Measurements from ENCODE around the gene LAMA2. TPM values are rescaled to one million over a fixed set of nuclear protein-coding genes. Genes with fewer than 3 reads are reported as not detected.

LAMA2 gene
- total RNA-seq, 4 donors from 2014 or later, result 97.3 to 509 (median 200) TPM

GRCh38 chr6:129016844-129017243, 133.9 kb downstream of the LAMA2 start:
- DNase-seq (ENCODE audit: low spot score) (no peak), ATAC-seq (ENCODE audit: low FRiP score) (no peak)
- TF ChIP-seq CTCF (IDR thresholded peaks at IDR 0.05), result no peak

GRCh38 chr6:129022011-129022553, 139.1 kb downstream of the LAMA2 start:
- TF ChIP-seq CTCF (IDR thresholded peaks at IDR 0.05), result no peak
- DNase-seq (ENCODE audit: low spot score) (no peak), ATAC-seq (ENCODE audit: low FRiP score) (no peak)

GRCh38 chr6:129026601-129027000, 143.7 kb downstream of the LAMA2 start:
- ATAC-seq (ENCODE audit: low FRiP score) (no peak), DNase-seq (ENCODE audit: low spot score) (no peak)
- TF ChIP-seq CTCF (IDR thresholded peaks at IDR 0.05), result no peak

- TF ChIP-seq CTCF (IDR thresholded peaks at IDR 0.05), result no peak
- DNase-seq (ENCODE audit: low spot score) (no peak), ATAC-seq (ENCODE audit: low FRiP score) (no peak)
Measured at GRCh38 chr6:129029778-129030177, 146.8 kb downstream of the LAMA2 start.

- no peak for TF ChIP-seq CTCF (IDR thresholded peaks at IDR 0.05)
- ATAC-seq (ENCODE audit: low FRiP score), result no peak
Measured at GRCh38 chr6:129030215-129030614, 147.3 kb downstream of the LAMA2 start.

GRCh38 chr6:129031051-129031599, 148.2 kb downstream of the LAMA2 start:
- no peak for DNase-seq (ENCODE audit: low spot score)
- TF ChIP-seq CTCF (IDR thresholded peaks at IDR 0.05), result no peak
- ATAC-seq (ENCODE audit: low FRiP score), result no peak

More at GRCh38 chr6:129030215-129030614, 147.3 kb downstream of the LAMA2 start:
- DNase-seq (ENCODE audit: low spot score), result no peak

- no peak for TF ChIP-seq CTCF (IDR thresholded peaks at IDR 0.05)
- ATAC-seq (ENCODE audit: low FRiP score), result no peak
Measured at GRCh38 chr6:129032602-129033001, 149.7 kb downstream of the LAMA2 start.

More at GRCh38 chr6:129032602-129033001, 149.7 kb downstream of the LAMA2 start:
- DNase-seq (ENCODE audit: low spot score), result no peak

All from omental fat pad (tissue), 4 donors.